Stimulated activated CD4-positive, alpha-beta T cell treated with anti-CD3 and anti-CD28 coated beads, Interleukin-12 subunit alpha, Interleukin-12 subunit beta, amount 100 ng/mL, for 24 hours (primary cell): ENCODE data around the gene MSH5.
"Not testable (repeated sequence)": the region's sequence is repeated elsewhere in the genome, so short reads cannot be mapped to it uniquely, and the experiment has no call there.

Source experiments
- DNase-seq, 2 experiments: peaks; one replicate each; pipeline ENCODE4 v3.0.0-alpha.2; 2020; ENCODE audit warnings: low read depth in 2 of 2

MSH5 gene

DNA sequence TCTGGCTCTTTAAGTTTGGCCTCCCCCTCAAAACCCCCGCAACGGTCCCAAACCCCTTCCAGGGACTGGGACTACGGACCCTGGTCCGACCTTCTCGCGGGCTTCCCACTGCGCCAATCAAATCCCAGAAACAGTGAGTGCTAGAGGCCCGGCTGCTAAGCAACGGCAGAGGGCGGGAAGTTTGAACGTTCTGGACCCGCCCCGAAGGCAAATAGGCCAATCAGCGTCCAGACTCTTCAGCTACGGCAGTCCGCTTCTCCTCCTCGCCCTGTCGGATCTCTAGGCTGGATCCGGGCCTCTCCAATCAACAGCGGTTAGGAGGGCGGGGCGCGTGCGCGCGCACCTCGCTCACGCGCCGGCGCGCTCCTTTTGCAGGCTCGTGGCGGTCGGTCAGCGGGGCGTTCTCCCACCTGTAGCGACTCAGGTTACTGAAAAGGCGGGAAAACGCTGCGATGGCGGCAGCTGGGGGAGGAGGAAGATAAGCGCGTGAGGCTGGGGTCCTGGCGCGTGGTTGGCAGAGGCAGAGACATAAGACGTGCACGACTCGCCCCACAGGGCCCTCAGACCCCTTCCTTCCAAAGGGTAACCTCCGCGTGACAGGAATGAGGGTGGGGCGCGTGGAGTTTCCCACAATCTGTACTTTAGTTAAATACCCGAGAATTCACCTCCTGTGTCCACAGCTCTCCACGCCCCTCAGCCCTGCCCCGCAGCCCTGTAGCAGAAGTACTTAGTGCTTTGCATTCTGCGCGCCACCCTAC, at the start of gene MSH5:
TSS of gene MSH5 (plus strand) at position 367 of the 758 bp plus-strand sequence. CDS start 462 bp downstream, outside the sequence.
- peak; percentile 92 to 96 for DNase-seq

DNA sequence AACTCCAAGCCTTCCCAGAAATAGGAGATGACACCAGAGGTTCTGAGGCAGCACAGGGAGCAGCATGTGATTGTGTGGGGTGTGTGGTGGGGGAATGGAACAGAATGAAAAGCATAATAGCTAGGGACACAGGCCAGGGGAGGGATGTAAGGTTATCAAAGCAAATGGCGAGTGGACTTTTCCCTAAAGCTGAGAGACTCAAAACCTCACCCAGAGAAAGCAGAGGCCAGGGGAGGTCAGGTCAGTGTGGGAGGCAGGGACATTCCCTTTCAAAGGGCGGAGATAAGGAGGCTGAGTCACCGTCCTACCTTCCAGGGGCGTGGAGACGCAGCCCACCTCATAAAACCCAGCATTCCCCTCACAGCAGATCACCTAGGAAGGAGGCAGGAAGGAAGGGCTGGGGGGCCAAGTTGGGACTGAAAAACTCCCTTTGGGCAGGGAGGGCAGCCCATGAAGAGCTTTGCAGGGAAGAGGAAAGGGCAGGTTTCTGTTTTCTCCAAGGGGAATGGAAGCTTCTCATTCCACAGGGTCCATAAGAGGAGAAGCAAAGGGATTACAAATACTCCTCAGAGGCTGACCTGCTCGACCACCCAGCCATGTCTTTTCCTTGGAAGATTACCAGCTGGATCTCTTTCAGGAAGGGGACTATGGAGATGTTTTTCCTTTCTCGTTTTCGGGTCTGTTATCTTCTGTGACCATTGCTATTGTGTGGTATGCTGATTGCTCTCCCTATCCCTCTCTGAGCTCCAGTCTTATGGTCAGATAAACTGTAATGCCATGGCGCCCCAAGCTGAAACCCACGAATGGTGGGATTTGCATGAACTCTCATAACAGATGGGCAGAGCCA, 49.4 kb upstream of the MSH5 start:
- no peak for DNase-seq

DNA sequence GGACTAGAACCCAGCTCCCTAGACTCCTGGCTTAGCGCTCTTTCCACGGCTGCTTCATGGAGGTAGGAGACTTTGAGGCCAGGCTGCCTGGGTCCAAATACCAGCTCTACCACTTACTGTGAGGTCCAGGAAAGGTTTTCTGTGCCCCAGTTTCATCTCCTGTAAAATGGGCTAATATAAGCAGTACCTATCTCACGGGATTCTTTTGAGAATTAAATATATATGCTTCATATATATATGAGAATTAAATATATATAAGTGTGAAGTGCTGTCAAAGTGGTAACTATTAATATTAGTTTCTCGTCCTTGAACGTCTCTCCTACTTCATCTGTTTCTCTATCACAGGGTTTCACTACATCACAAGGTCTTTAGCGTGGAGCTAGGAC, 48.7 kb upstream of the MSH5 start:
- DNase-seq = no peak

DNA sequence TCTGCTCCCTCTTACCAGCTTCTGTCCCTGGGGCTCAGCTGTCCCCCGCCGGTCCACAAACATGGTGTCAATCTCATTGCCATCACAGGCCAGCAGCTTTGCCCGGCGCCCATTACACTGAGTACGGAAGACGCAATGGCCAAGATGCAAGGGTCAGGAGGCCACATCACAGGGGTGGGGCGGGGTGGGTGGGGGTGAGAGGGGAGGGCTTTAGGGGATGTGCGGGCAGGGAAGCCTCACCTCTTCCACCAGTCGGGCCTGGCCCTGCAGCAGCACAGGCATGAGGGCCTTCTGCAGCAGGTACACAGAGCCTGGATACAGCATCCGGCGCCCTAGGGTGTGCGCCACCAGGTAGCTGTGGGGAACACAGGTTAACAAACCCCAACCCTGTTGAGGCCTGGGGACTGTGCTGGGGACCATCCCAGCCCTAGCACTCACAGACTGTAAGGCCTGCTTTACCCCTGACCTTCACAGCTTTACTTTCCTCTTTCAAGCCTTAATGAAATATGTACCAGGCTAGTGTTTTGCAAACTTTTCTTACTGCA, 48.2 kb upstream of the MSH5 start:
- DNase-seq = no peak

DNA sequence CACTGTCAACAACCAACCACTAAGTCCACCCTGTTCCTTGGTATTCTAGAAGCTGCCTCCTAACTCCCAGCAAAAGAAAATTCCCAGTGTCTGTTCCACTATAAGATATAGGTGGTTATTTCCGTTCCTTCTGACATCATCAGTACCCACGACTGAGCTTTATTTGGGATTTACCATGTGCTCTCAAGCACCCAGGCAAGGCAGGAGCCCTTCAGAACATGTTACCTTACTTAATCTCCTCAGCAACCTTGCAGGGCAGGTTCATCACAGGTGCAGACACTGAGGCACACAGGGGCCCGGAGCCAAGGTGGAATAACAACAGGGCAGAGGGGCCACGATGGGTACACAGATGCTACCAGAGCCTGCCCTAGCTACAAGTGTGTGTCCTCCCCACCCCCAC, 47.5 kb upstream of the MSH5 start:
- DNase-seq = no peak

DNA sequence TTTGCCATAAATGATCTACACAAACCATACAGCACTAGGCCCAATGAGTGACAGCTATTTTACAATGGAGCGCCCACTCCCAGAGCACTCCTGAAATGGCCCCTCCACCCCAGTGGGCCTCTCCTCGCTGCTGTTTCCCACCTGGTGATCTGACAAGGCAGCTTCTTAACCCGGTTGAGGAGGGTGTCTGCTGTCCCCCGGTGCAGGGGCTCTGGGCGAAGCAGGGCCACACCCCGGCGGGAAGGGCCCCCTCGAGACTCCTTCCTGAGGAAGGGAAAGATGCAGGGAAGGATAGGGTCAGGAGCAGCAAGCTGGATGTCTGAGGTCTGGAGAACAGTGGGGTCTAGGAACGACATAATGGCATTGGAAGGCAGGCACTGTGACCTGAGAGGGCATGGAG, 46.9 kb upstream of the MSH5 start:
- DNase-seq = no peak

DNA sequence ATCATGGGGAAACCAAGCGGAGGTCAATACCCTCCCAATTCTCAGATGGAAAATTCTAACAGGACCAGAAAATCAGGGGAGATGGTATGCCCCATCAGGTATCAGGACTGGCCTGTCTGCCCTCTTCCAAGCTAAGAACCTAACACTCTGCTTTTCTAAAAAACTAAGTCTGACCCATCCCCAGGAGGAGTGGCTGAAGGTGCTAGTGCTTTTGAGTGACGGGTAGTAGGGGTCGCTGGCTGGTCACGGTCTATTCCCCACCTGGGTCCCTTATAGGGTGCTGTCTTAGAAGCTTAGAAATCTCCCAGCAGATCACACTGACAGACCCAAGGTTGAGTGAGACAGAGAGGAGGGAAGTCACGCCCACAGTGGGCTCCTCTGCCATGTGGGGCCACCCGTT, 46.3 kb upstream of the MSH5 start:
- DNase-seq = no peak

DNA sequence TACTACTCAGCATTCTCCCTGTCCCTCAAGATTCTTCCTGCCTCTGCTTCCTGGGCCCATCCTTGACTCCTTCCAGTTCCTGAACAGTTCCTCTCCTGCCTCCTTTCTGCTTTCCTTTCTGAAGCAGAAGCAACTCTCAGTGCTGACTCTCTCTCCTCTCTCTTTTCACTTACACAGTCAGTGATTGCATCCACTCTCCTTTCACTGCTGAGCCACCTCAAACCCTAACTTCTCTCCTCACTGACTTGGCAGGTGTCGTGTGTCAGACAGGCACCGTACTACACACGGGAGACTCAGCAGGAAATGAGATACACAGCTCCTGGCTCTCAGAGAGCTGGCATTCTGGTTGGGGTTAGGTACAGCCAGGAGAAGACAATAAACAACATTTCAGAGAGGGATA, 42.2 kb upstream of the MSH5 start:
- DNase-seq = no peak

DNA sequence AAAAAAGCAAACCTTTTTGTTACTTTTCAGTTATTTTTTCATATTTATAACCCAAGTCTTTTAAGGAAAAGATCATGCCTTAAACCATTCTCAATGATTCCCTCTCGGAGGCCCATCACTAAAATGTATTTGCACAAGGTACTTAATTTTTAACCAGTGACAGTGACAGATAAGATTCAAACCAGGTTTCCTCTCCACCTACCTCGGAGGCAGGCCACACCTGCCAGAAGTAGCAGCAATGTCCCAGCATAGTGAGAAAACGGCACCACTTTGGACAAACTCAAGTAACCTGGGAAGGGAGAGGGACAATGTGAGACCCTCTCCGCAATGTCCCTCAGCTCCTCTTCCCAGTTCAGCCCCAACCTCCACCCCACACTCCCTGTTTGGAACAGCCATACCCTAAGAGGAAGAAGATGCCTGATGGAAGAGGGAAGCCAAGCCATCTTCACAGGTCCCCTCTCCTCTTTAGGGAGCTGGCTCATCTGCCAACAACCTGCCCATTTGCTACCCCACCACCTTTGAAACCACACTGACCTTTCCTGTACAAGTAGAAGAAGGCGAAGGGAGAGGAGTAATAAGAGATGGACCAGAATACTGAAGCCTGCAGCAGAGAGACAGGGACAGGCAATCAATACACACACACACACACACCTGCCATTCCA, 38.9 kb upstream of the MSH5 start:
- no peak for DNase-seq

DNA sequence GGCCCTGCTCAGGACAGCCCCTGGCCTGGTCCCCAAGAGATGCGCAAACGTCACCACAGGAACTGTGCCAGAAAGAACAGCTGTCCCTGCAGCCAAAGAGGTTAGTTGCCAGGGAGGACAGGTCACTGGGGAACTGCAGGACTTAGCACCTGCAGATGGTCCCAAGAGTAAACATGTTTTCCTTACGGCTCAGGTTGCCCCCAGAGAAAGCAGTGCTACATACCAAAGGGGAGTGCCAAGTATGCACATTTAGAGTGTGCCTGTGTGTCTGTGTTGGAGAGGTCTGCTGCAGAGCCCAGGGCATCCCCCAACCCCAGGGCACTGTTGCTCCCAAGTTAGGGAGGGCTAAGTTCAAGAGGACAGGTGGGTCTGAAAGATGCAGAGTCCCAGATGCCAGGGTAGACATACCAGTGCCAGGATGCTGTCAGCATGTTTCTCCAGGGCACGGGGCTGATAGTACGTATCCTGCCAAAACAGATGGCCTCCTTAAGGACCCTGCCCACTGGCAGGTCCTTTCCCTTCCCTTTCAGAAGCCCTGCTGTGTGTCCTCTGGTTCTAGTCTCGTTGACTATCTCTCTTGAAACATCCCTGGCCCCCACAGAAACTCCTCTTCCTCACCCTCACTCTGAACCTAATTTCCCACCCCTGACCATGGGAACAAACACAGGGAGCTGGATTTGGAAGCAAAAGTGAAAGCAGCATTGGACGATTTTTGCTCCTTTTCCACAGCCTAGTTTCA, 38.0 kb upstream of the MSH5 start:
- no peak for DNase-seq

DNA sequence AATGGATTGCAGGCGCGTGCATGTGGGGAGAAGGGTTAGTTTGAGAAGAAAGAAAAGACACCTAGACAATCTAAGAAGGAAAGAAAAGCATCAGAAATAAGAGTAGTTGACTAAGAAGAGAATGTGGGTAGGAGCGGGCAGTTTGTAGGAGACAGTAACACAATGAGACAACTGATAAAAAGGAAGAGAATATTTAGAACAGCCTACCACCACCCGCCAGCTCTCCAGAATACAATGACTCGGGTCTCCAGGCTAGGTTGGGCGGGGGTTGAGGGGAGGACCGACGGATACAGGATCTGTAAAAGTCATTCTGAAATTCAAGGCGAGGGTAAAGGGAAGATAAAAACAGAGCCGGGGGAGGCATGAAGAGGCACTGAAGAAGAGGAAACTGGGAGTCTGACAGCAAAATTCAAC, 37.4 kb upstream of the MSH5 start:
- DNase-seq = peak in 1 of 2 experiments; percentile 24

DNA sequence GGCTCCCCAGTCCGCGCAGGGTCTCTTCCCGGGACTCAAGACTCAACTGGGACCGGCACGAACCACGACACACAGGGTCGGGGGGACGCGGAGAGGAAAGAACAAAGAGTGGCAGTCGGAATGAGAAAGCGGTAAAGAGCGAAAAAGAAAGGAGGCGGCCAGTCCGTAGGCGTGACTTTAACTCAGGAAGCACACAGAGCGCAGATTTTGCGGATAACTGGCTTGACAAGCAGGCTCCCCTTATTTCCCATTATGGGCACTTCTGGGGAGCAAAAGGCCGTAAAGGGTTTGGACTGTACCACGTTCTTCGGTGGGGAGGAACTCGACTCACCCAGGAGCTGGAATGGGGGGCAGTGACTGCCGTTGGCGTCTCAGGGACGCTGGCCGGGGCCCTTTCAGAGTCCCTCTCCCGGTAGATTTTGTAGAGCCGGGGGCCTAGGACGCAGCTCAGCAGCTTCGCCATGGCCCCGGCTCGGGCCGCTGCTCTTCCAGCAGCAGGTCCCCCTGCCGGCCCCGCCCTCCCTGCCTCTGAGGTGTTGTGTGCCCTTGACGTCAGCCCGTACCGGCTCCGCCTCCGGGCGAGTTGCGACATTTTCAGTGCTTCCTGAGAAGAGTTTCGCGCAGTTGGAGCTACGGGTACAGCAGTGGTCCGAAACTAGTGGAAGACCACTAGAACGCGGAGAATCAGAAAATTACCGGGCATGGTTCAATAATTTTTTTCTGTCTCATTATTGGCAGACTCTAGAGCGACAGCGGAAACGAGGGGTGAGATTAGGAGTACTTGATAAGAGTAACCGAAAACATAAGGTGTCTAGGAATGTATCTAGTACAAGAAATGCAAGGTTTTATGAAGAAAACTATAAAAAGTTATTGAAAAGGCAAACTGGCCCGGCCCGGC, 36.7 kb upstream of the MSH5 start, which contains the start of gene ABHD16A:
TSS of gene ABHD16A (minus strand) at position 506 of the 898 bp plus-strand sequence. CDS start at position 463, 43 bp downstream.
- peak; percentile 90 to 98 for DNase-seq

DNA sequence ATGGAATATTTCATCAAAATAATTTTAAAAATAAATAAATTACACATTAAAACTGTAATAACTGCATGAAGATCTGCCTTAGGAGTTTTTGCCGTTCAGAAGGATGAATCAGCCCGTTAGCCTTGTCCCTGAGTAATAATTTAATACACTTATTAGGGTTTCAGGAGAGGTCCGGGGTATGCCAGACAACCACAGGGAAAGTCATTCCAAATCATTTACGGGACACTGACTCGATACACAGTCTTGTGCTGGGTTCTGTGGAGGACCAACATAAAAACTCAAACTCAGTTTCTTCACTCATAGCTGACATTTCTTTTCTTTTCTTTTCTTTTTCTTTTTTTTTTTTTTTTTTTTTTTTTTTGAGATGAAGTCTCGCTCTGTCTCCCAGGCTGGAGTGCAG, 33.9 kb upstream of the MSH5 start:
- no peak for DNase-seq

DNA sequence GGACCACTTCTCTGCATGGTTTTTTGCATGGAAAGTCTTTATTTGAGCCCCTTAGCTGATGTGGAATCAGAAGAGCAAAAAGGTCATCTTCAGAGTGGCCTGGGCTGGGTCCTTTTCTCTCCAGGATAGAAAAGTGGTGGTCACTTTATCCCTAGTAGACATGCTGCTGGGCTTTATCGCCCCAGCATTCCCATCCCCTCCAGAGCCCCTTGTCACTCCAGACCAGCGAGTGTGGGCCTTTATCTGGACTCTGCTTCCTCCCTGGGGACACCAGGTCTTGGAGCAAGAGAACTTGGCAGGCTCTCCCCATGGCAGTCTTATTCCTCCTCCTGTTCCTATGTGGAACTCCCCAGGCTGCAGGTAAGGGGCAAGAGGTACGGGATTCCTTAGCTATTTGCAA, 33.2 kb upstream of the MSH5 start, which contains the start of gene LY6G6F:
TSS of gene LY6G6F (plus strand) at position 268 of the 400 bp plus-strand sequence. CDS start at position 309, 41 bp downstream.
- DNase-seq = no peak

DNA sequence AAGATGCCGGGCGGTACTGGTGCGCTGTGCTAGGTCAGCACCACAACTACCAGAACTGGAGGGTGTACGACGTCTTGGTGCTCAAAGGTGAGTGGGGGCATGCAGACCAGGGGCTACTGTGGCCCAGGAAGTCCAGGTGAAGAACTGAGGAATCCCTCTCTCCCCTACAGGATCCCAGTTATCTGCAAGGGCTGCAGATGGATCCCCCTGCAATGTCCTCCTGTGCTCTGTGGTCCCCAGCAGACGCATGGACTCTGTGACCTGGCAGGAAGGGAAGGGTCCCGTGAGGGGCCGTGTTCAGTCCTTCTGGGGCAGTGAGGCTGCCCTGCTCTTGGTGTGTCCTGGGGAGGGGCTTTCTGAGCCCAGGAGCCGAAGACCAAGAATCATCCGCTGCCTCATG, 32.1 kb upstream of the MSH5 start:
- DNase-seq = no peak

DNA sequence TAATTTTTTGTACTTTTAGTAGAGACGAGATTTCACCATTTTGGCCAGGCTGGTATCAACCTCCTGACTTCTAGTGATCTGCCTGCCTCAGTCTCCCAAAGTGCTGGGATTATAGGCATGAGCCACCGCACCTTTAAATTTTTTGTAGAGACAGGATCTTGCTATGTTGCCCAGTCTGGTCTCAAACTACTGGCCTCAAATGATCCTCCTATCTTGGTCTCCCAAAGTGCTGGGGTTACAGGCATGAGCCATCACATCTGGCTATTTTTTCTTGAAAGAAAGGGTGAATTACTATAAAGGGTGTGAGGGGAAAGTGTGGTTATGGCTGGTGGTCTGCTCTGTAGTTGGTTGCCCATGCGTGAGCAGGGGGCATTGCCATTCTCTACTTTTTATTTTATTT, 31.6 kb upstream of the MSH5 start:
- DNase-seq = no peak

DNA sequence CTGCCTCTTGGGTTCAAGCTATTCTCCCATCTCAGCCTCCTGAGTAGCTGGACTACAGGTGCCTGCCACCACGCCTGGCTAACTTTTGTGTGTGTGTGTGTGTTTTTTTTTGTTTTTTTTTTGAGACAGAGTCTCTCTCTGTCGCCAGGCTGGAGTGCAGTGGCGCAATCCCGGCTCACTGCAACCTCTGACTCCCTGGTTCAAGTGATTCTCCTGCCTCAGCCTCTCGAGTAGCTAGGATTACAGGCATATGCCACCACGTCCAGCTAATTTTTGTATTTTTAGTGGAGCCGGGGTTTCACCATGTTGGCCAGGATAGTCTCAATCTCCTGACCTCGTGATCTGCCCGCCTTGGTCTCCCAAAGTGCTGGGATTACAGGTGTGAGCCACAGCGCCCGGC, 30.6 kb upstream of the MSH5 start:
- DNase-seq = not testable (repeated sequence)

DNA sequence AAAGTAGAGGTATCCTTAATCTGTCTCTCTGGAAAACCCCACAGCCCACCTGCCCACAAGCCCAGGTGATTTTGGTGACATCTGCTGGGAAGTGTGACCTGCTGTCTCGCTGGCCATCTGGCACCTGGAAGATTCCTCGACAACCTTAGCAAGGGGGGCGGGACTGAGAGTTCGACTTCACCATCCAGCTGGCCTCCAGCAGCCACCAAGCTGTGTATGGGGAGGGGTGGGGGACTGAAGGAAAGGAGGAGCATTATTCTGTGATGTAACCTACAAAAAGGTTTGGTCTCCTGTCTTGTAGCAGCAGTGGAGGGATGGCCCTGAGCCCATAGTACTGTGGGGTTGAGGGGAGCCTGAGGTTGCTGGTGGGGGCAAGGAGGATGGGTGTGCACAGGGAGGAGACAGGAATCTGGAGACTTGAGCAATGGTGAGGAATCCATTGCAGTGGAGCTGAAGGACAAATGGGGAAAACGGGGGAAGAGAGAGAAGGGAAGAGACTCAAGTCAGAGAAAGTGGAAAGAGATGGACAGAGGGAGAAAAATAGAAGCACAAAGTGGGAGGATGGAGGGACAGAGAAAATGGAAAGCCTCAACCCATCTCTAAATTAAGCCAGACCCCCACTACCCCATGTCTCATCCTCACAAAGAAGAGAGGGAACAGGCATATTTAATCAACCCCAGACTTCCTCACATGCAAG, 29.1 kb upstream of the MSH5 start:
- DNase-seq = no peak

DNA sequence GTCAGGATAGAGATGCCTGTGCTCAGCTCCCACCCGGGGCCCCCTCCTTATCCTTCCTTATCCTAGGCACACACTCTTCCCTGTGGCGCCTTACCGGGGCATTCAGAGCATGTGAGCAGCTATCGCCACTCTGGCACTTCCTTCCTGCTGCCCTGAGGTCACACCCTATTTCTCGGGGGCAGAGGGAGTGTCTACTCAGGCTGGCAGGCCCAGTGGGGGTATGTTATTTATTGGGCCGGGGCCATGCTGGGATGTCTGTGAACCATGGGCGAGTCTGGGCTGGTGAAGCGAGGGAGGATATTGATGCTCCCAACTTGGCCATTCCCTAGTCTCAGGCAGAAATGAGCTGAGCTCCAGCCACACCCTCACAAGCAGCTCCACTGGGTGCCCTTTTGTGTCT, 28.6 kb upstream of the MSH5 start:
- no peak for DNase-seq

DNA sequence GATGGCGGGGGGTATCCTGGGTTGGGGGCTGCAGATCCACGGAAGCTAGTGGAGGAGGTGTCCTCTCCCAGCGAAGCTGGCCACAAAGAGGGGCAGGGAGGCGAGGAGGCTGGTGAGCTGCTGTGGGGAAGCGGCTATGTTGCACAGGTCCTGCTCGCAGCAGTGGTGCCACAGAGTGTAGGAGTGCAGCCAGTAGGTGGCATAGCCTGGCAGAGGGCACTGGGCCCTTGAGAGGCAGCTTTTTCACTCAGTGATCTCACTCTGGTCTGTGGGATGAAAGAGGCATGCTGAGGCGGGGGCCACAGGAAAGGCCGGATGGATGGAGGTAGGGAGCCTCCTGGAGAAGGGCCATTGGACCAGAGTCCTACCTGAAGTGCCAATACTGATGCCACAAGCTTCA, 27.5 kb upstream of the MSH5 start:
- DNase-seq = no peak
